ENCODE data around the gene ST6GALNAC2.
"Not testable (repeated sequence)": the region's sequence is repeated elsewhere in the genome, so short reads cannot be mapped to it uniquely, and the experiment has no call there.

The ST6GALNAC2 gene

DNA sequence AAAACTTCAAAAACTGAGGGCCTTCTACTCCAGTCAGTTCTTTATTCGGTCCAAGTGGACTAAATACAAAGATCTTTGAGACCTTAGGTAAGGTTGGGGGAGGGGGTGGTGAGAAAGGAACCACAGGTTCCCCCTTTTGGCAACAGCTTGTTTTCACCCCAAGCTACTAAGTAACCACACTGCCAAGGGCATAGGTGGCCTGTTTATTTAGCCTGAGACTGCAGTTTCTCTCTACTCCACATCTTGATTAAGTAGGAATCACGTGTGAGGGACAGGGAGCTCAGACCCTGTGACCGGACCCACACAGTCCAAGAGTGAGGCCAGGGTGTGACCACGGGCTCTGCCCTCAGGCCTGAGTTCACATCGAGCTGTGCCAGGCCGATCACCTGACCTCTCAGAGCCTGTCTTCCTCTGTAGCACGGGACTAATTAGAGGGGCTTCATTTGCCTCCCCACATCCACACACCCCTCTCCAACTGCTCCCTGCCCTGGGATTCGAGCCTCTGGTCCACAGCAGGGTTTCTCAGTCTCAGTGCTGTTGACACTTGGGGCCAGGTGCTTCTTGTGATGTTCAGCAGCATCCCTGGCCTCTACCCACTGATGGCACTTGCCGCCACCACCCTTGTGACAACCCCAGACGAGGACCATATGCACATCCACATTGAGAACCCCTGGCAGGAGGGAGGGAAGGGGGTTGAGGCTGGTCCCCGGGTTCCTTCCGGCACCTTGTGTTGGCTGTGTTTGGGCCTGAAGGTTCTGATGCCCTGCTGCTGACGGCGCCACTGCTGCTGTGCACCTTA, 17.8 kb downstream of the ST6GALNAC2 start:
- no peak overlapping the region for H3K27ac ChIP-seq
- peak overlapping the region; percentile 32 for H3K4me3 ChIP-seq (ENCODE audit: low read depth, low read length)
- H3K79me2 ChIP-seq = no peaks in the 10 kb centered on the region
- peaks cover 5% of the 10 kb centered on the region for H3K4me1 ChIP-seq
- H3K36me3 ChIP-seq (ENCODE audit: control insufficient read depth, insufficient read depth, low read length) = no peaks in the 10 kb centered on the region
- H3K4me2 ChIP-seq (ENCODE audit: low read length) = peak overlapping the region; percentile 44
- H3K9me3 ChIP-seq (ENCODE audit: control insufficient read depth, low read length) = no peaks in the 10 kb centered on the region
- no peak overlapping the region for H3K9ac ChIP-seq
- H2AFZ ChIP-seq = no peak overlapping the region
- H3K27me3 ChIP-seq (ENCODE audit: control insufficient read depth, insufficient read depth, low read length) = no peaks in the 10 kb centered on the region
- TF ChIP-seq, protein P1, sequence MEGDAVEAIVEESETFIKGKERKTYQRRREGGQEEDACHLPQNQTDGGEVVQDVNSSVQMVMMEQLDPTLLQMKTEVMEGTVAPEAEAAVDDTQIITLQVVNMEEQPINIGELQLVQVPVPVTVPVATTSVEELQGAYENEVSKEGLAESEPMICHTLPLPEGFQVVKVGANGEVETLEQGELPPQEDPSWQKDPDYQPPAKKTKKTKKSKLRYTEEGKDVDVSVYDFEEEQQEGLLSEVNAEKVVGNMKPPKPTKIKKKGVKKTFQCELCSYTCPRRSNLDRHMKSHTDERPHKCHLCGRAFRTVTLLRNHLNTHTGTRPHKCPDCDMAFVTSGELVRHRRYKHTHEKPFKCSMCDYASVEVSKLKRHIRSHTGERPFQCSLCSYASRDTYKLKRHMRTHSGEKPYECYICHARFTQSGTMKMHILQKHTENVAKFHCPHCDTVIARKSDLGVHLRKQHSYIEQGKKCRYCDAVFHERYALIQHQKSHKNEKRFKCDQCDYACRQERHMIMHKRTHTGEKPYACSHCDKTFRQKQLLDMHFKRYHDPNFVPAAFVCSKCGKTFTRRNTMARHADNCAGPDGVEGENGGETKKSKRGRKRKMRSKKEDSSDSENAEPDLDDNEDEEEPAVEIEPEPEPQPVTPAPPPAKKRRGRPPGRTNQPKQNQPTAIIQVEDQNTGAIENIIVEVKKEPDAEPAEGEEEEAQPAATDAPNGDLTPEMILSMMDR (IDR thresholded peaks at IDR 0.05) = no peak

DNA sequence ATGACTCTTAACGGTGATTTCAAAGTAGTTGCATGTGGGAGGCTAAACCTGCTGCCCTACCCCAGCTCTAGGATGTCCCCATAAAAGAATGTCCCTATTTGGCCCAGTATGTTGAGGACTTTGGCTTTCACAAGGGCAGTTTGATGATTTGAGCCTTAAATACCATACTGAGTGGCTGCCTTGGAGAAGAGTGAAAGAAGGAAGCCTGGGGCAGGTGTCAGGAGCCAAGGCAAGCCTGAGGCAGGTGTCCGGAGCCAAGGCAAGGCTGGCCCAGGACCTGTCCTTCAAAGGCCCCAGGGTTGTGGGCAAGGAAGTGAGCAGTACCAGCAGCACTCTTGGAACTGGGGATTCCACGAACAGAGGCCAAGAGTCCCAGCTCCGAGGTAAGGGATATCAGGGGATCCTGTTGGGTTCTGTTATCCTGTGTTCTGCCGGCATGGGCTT, 18.6 kb downstream of the ST6GALNAC2 start:
- Histone ChIP-seq H3K27me3 (ENCODE audit: control insufficient read depth, insufficient read depth, low read length) (no peaks in the 10 kb centered on the region), H3K36me3 (ENCODE audit: control insufficient read depth, insufficient read depth, low read length) (no peaks in the 10 kb centered on the region), H3K4me3 (ENCODE audit: low read depth, low read length) (peak overlapping the region; percentile 32), H3K9ac (no peak overlapping the region), H2AFZ (no peak overlapping the region), H3K79me2 (no peaks in the 10 kb centered on the region), H3K4me2 (ENCODE audit: low read length) (peak overlapping the region; percentile 44), H3K27ac (no peak overlapping the region), H3K4me1 (peaks cover 5% of the 10 kb centered on the region), H3K9me3 (ENCODE audit: control insufficient read depth, low read length) (no peaks in the 10 kb centered on the region)
- TF ChIP-seq, protein P1 (IDR thresholded peaks at IDR 0.05) = no peak

DNA sequence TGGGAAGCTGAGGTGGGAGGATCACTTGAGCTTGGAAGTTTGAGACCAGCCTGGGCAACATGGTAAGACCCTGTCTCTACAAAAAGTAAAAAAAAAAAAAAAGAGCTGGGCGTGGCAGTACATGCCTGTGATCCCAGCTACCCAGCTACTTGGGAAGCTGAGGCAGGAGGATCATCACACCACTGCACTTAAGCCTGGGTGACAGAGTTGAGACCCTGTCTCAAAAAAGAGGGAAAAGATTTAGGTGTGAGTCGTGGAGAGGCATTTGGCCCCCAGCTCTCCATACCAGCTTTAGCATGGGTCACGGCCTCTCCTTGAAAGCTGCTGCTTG, 19.1 kb downstream of the ST6GALNAC2 start:
- no peak overlapping the region for H3K27ac ChIP-seq
- TF ChIP-seq, protein P1 (IDR thresholded peaks at IDR 0.05) = no peak
- no peaks in the 10 kb centered on the region for H3K79me2 ChIP-seq
- H3K4me2 ChIP-seq (ENCODE audit: low read length) = no peak overlapping the region
- H3K4me3 ChIP-seq (ENCODE audit: low read depth, low read length) = no peak overlapping the region
- no peak overlapping the region for H2AFZ ChIP-seq
- peaks cover 5% of the 10 kb centered on the region for H3K4me1 ChIP-seq
- no peaks in the 10 kb centered on the region for H3K36me3 ChIP-seq (ENCODE audit: control insufficient read depth, insufficient read depth, low read length)
- no peaks in the 10 kb centered on the region for H3K9me3 ChIP-seq (ENCODE audit: control insufficient read depth, low read length)
- H3K27me3 ChIP-seq (ENCODE audit: control insufficient read depth, insufficient read depth, low read length) = no peaks in the 10 kb centered on the region
- no peak overlapping the region for H3K9ac ChIP-seq

- Histone ChIP-seq H3K27ac (no peak overlapping the region), H3K4me2 (ENCODE audit: low read length) (no peak overlapping the region), H3K79me2 (no peaks in the 10 kb centered on the region), H2AFZ (no peak overlapping the region), H3K9ac (no peak overlapping the region), H3K36me3 (ENCODE audit: control insufficient read depth, insufficient read depth, low read length) (no peaks in the 10 kb centered on the region), H3K9me3 (ENCODE audit: control insufficient read depth, low read length) (no peaks in the 10 kb centered on the region), H3K4me3 (ENCODE audit: low read depth, low read length) (no peak overlapping the region), H3K27me3 (ENCODE audit: control insufficient read depth, insufficient read depth, low read length) (no peaks in the 10 kb centered on the region), H3K4me1 (peaks cover 5% of the 10 kb centered on the region)
- TF ChIP-seq, protein P1 (IDR thresholded peaks at IDR 0.05) = no peak
Measured at GRCh38 chr17:76565728-76566612, 19.7 kb downstream of the ST6GALNAC2 start.

DNA sequence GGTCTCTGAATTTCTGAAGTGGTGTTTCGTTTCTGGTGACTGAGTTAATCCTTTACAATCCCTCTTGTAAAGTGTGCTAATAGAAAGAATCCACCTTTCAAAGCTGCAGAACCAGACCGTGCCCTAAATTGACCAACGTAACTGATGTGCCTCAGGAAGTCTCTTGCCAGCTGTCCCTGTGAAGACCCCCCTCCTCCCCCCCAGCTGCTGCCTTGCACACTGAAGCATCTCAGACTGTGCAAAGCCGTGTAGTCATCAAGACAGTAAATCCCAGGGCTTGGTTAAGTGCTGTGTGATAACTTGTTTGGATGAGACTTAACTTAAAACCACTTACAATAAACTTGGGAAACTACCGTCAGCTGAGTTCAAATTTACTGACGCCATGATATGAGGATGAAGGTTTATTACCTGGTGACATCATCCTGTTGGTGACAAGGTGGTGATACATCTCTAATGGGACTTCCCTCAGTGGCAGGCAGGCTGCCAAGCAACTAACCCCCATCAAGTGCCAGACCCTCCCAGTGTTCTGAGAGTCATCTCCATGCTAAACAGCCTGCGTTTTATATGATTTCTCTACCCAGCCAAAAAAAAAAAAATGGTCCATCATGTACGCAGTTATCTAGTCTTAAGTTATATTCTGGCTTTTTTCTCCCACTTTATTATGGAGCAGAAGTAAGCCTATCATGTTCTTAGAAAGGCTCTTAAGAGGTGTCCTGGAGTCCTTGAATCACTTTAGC, 20.5 kb downstream of the ST6GALNAC2 start:
- not testable (repeated sequence) for H3K36me3 ChIP-seq (ENCODE audit: control insufficient read depth, insufficient read depth, low read length); H3K4me3 ChIP-seq (ENCODE audit: low read depth, low read length); H3K4me1 ChIP-seq; H3K27ac ChIP-seq; H3K27me3 ChIP-seq (ENCODE audit: control insufficient read depth, insufficient read depth, low read length); H3K9me3 ChIP-seq (ENCODE audit: control insufficient read depth, low read length); H3K4me2 ChIP-seq (ENCODE audit: low read length); H3K79me2 ChIP-seq; H3K9ac ChIP-seq; H2AFZ ChIP-seq

DNA sequence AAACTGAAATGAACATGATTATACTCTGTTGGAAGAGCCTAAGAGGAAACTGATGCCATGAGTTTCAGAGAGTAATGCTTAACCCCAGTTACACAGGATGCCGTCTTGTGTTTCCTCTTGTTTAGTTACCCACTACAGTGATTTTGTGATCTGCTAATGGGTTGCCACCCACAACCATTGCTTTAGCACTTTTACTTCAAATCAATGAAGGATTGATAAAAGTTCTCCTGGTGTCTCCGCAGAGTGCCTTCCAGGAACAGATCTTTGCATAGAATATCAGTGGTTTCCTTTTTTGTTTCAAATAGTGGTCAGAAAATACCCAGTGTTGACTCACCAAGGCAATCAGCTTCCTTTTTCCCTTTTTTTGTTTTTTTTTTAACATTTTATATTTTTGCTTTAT, 22.3 kb downstream of the ST6GALNAC2 start:
- H3K9me3 ChIP-seq (ENCODE audit: control insufficient read depth, low read length); H3K27me3 ChIP-seq (ENCODE audit: control insufficient read depth, insufficient read depth, low read length); H3K4me1 ChIP-seq; H2AFZ ChIP-seq; H3K4me3 ChIP-seq (ENCODE audit: low read depth, low read length); H3K36me3 ChIP-seq (ENCODE audit: control insufficient read depth, insufficient read depth, low read length); H3K4me2 ChIP-seq (ENCODE audit: low read length); H3K9ac ChIP-seq; H3K27ac ChIP-seq: not testable (repeated sequence)
- H3K79me2 ChIP-seq = peaks cover 20% of the 10 kb centered on the region

All from parathyroid adenoma (tissue), 2 donors.